ENCODE measurements around the gene CDH8.
A peak's percentile ranks its signal among the peaks of the same experiment; 100 is the strongest.
"Not testable (repeated sequence)": the region's sequence is repeated elsewhere in the genome, so short reads cannot be mapped to it uniquely, and the experiment has no call there.

The CDH8 gene

DNA sequence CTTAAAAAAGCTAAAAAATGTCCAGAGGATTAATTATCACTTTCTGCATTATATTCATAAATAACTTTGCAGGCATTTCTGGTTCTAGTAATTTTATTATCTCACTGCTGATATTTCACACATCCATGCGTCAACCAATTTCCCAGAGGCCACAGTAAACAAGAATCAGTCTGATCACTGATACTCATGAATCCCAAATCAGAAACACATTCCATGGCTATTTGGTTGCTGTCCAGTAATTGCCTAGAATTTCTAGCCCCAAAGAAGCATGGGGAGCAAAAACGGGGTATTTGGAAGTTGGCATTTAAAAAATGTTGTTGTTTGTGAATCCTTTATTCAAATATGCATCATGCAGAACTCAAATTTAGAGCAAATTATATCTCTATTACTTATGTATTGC, 244.8 kb downstream of the CDH8 start:
- Histone ChIP-seq H3K36me3 (replicated peaks in 1 of 2; ENCODE audit: control insufficient read depth in 2 of 2, insufficient read depth in 2 of 2, low read length in 2 of 2) (no peaks in the 10 kb centered on the region), H4K91ac (ENCODE audit: low read depth, low read length, poor library complexity) (no peak overlapping the region), H2BK12ac (ENCODE audit: low read length) (no peak overlapping the region), H3K9me3 (replicated peaks in 1 of 2; ENCODE audit: control insufficient read depth in 2 of 2, insufficient read depth in 1 of 2, low read depth in 1 of 2, low read length in 2 of 2) (no peaks in the 10 kb centered on the region), H3K9ac (ENCODE audit: low read depth, low read length, poor library complexity) (no peak overlapping the region), H3K4ac (ENCODE audit: low read length) (no peak overlapping the region), H2AK5ac (ENCODE audit: low read depth, low read length) (no peak overlapping the region), H2BK5ac (ENCODE audit: low read length) (no peak overlapping the region), H3K79me1 (ENCODE audit: low read depth, low read length) (no peaks in the 10 kb centered on the region), H2AFZ (ENCODE audit: low read length) (no peak overlapping the region), H3K4me3 (ENCODE audit: low read length in 2 of 2) (no peak overlapping the region), H3K27ac (replicated peaks; ENCODE audit: low read length) (no peak overlapping the region), H3K4me1 (ENCODE audit: control insufficient read depth in 2 of 2, insufficient read depth in 1 of 2, low read depth in 1 of 2, low read length in 2 of 2) (no peaks in the 10 kb centered on the region), H3K18ac (ENCODE audit: low read length) (no peak overlapping the region), H3K14ac (ENCODE audit: low read length) (no peak overlapping the region), H2BK15ac (ENCODE audit: low read length) (no peak overlapping the region), H2BK120ac (ENCODE audit: low read depth, low read length) (no peak overlapping the region), H3K27me3 (ENCODE audit: control insufficient read depth in 3 of 3, insufficient read depth in 3 of 3, low read depth in 1 of 3, low read length in 3 of 3) (no peaks in the 10 kb centered on the region), H3K23ac (ENCODE audit: low read depth, low read length, poor library complexity) (no peak overlapping the region), H4K8ac (ENCODE audit: low read depth, low read length) (no peak overlapping the region), H3K4me2 (ENCODE audit: insufficient read depth, low read length, poor library complexity, severe bottlenecking) (no peak overlapping the region)
- WGBS, 2 donors (ENCODE audit: extremely low coverage in 2 of 2, insufficient read length in 2 of 2, insufficient replicate concordance in 1 of 2), result no CpG with 5 or more reads among the region's 2 CpGs
- no peak for DNase-seq (ENCODE audit: low spot score)

DNA sequence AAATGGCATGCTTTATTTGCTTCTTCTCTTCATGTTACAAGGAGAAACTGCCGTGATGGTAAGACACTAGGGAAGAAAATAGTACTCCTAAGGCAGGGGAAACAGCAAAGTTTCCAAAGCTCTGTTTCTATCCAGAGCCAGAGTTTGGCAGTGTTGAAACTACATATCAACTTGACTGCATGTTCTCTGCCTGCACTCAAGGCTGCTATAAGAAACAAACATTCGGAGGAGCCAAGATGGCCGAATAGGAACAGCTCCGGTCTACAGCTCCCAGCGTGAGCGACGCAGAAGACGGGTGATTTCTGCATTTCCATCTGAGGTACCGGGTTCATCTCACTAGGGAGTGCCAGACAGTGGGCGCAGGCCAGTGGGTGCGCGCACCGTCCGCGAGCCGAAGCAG, 254.4 kb downstream of the CDH8 start:
- peak overlapping the region; percentile 67 for H2AFZ ChIP-seq (ENCODE audit: low read length)
- no CpG with 5 or more reads among the region's 16 CpGs for WGBS, 2 donors (ENCODE audit: extremely low coverage in 2 of 2, insufficient read length in 2 of 2, insufficient replicate concordance in 1 of 2)
- H3K14ac ChIP-seq (ENCODE audit: low read length), result not testable (repeated sequence)

DNA sequence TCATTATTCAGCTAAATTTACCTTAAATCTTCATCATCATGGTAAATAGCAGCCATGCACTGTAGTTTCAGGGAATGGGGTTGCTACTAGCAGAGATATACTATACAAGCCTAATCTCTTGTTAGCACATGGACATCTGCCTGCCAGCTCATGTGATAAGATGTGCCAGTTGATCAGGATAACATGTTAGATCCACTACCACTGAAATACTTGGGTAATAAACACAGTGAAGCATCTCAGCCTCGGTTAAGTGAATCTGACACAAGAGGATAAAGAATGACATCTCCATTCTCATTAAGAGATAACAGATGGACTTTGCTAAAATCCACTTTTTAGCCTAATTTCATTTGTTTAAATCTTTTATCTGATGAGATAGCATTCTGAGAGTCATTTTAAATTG, 256.1 kb downstream of the CDH8 start:
- no CpG with 5 or more reads among the region's 1 CpG for WGBS, 2 donors (ENCODE audit: extremely low coverage in 2 of 2, insufficient read length in 2 of 2, insufficient replicate concordance in 1 of 2)
- Histone ChIP-seq H3K4me1 (ENCODE audit: control insufficient read depth in 2 of 2, insufficient read depth in 1 of 2, low read depth in 1 of 2, low read length in 2 of 2) (no peaks in the 10 kb centered on the region), H3K23ac (ENCODE audit: low read depth, low read length, poor library complexity) (no peak overlapping the region), H4K91ac (ENCODE audit: low read depth, low read length, poor library complexity) (no peak overlapping the region), H2BK120ac (ENCODE audit: low read depth, low read length) (no peak overlapping the region), H3K18ac (ENCODE audit: low read length) (no peak overlapping the region), H3K9me3 (replicated peaks in 1 of 2; ENCODE audit: control insufficient read depth in 2 of 2, insufficient read depth in 1 of 2, low read depth in 1 of 2, low read length in 2 of 2) (no peaks in the 10 kb centered on the region), H2AK5ac (ENCODE audit: low read depth, low read length) (no peak overlapping the region), H2BK15ac (ENCODE audit: low read length) (no peak overlapping the region), H2AFZ (ENCODE audit: low read length) (no peak overlapping the region), H3K79me1 (ENCODE audit: low read depth, low read length) (no peaks in the 10 kb centered on the region), H3K4ac (ENCODE audit: low read length) (no peak overlapping the region), H3K9ac (ENCODE audit: low read depth, low read length, poor library complexity) (no peak overlapping the region), H3K14ac (ENCODE audit: low read length) (no peak overlapping the region), H3K36me3 (replicated peaks in 1 of 2; ENCODE audit: control insufficient read depth in 2 of 2, insufficient read depth in 2 of 2, low read length in 2 of 2) (no peaks in the 10 kb centered on the region), H3K4me3 (ENCODE audit: low read length in 2 of 2) (no peak overlapping the region), H3K27ac (replicated peaks; ENCODE audit: low read length) (no peak overlapping the region), H3K4me2 (ENCODE audit: insufficient read depth, low read length, poor library complexity, severe bottlenecking) (no peak overlapping the region), H2BK5ac (ENCODE audit: low read length) (no peak overlapping the region), H4K8ac (ENCODE audit: low read depth, low read length) (no peak overlapping the region), H2BK12ac (ENCODE audit: low read length) (no peak overlapping the region), H3K27me3 (ENCODE audit: control insufficient read depth in 3 of 3, insufficient read depth in 3 of 3, low read depth in 1 of 3, low read length in 3 of 3) (no peaks in the 10 kb centered on the region)
- no peak for DNase-seq (ENCODE audit: low spot score)

More for the DNA sequence above, 254.4 kb downstream of the CDH8 start:
- peak overlapping the region; percentile 46 for H3K27ac ChIP-seq (replicated peaks; ENCODE audit: low read length)
- not testable (repeated sequence) for H2BK15ac ChIP-seq (ENCODE audit: low read length); H3K36me3 ChIP-seq (replicated peaks in 1 of 2; ENCODE audit: control insufficient read depth in 2 of 2, insufficient read depth in 2 of 2, low read length in 2 of 2); H2BK120ac ChIP-seq (ENCODE audit: low read depth, low read length); H2BK12ac ChIP-seq (ENCODE audit: low read length); DNase-seq (ENCODE audit: low spot score); H3K4me1 ChIP-seq (ENCODE audit: control insufficient read depth in 2 of 2, insufficient read depth in 1 of 2, low read depth in 1 of 2, low read length in 2 of 2); H3K9me3 ChIP-seq (replicated peaks in 1 of 2; ENCODE audit: control insufficient read depth in 2 of 2, insufficient read depth in 1 of 2, low read depth in 1 of 2, low read length in 2 of 2); H3K18ac ChIP-seq (ENCODE audit: low read length); H3K79me1 ChIP-seq (ENCODE audit: low read depth, low read length); H3K4me2 ChIP-seq (ENCODE audit: insufficient read depth, low read length, poor library complexity, severe bottlenecking); H4K91ac ChIP-seq (ENCODE audit: low read depth, low read length, poor library complexity); H4K8ac ChIP-seq (ENCODE audit: low read depth, low read length); H3K4me3 ChIP-seq (ENCODE audit: low read length in 2 of 2); H3K9ac ChIP-seq (ENCODE audit: low read depth, low read length, poor library complexity); H2BK5ac ChIP-seq (ENCODE audit: low read length); H2AK5ac ChIP-seq (ENCODE audit: low read depth, low read length); H3K23ac ChIP-seq (ENCODE audit: low read depth, low read length, poor library complexity); H3K4ac ChIP-seq (ENCODE audit: low read length); H3K27me3 ChIP-seq (ENCODE audit: control insufficient read depth in 3 of 3, insufficient read depth in 3 of 3, low read depth in 1 of 3, low read length in 3 of 3)

DNA sequence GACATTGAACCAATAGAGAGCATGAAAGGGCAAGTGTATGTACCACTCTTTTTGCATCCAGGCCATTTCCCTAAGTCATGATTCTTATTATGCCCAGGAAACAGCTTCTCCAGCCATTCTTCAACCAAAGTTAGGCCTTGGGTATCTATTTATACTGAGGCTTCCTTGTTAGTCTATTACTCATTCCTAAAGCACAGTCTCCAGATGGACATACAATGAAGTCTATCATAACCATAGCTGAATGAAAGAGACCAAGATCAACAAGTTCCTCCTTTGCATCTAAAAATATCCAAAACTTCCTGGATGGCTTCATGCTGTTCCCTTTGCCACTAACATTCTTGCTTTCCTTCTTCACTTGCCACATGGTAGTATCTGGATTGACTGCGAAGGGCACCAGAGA, 265.9 kb downstream of the CDH8 start:
- H3K27ac ChIP-seq (replicated peaks; ENCODE audit: low read length), result no peak overlapping the region
- no CpG with 5 or more reads among the region's 1 CpG for WGBS, 2 donors (ENCODE audit: extremely low coverage in 2 of 2, insufficient read length in 2 of 2, insufficient replicate concordance in 1 of 2)
- no peak overlapping the region for H2AFZ ChIP-seq (ENCODE audit: low read length)
- no peak overlapping the region for H4K8ac ChIP-seq (ENCODE audit: low read depth, low read length)
- no peak overlapping the region for H3K4me2 ChIP-seq (ENCODE audit: insufficient read depth, low read length, poor library complexity, severe bottlenecking)
- no peak overlapping the region for H2BK120ac ChIP-seq (ENCODE audit: low read depth, low read length)
- H2BK12ac ChIP-seq (ENCODE audit: low read length), result no peak overlapping the region
- no peaks in the 10 kb centered on the region for H3K79me1 ChIP-seq (ENCODE audit: low read depth, low read length)
- H3K9me3 ChIP-seq (replicated peaks in 1 of 2; ENCODE audit: control insufficient read depth in 2 of 2, insufficient read depth in 1 of 2, low read depth in 1 of 2, low read length in 2 of 2), result no peaks in the 10 kb centered on the region
- peaks cover 0 to 3% of the 10 kb centered on the region in 2 donors for H3K4me1 ChIP-seq (ENCODE audit: control insufficient read depth in 2 of 2, insufficient read depth in 1 of 2, low read depth in 1 of 2, low read length in 2 of 2)
- no peak overlapping the region for H2AK5ac ChIP-seq (ENCODE audit: low read depth, low read length)
- no peak overlapping the region for H2BK5ac ChIP-seq (ENCODE audit: low read length)
- H3K23ac ChIP-seq (ENCODE audit: low read depth, low read length, poor library complexity), result no peak overlapping the region
- H3K14ac ChIP-seq (ENCODE audit: low read length), result no peak overlapping the region
- H3K9ac ChIP-seq (ENCODE audit: low read depth, low read length, poor library complexity), result no peak overlapping the region
- no peak overlapping the region for H2BK15ac ChIP-seq (ENCODE audit: low read length)
- no peak overlapping the region for H3K18ac ChIP-seq (ENCODE audit: low read length)
- no peaks in the 10 kb centered on the region for H3K27me3 ChIP-seq (ENCODE audit: control insufficient read depth in 3 of 3, insufficient read depth in 3 of 3, low read depth in 1 of 3, low read length in 3 of 3)
- no peak overlapping the region for H3K4me3 ChIP-seq (ENCODE audit: low read length in 2 of 2)
- H4K91ac ChIP-seq (ENCODE audit: low read depth, low read length, poor library complexity), result no peak overlapping the region
- no peak overlapping the region for H3K4ac ChIP-seq (ENCODE audit: low read length)
- no peak for DNase-seq (ENCODE audit: low spot score)
- no peaks in the 10 kb centered on the region for H3K36me3 ChIP-seq (replicated peaks in 1 of 2; ENCODE audit: control insufficient read depth in 2 of 2, insufficient read depth in 2 of 2, low read length in 2 of 2)
